RWPE2 (cell line): ENCODE results near the gene PPP6R3.

ENCODE experiments used
- ATAC-seq: fragments of 200-7000 bp; cut with Tn5 transposase; 3 replicates; pipeline ENCODE4 v1.9.1; 2021; ENCODE audit warnings: low read depth
- DNase-seq: peaks from one replicate; pipeline ENCODE4 v3.0.0-alpha.2; 2020; ENCODE audit warnings: low spot score
- H3K27ac ChIP-seq: fragments of 450-650 bp; 2 replicates; pipeline ENCODE4 v1.5.1; 2017; ENCODE audit warnings: mild to moderate bottlenecking; ENCODE audit not compliant: poor library complexity, severe bottlenecking
- H3K27me3 ChIP-seq: fragments of 250-450 bp; sonication (Bioruptor Pico); 2 replicates; pipeline ENCODE4 v1.5.1; 2021; ENCODE audit warnings: mild to moderate bottlenecking, moderate library complexity; ENCODE audit not compliant: insufficient read depth, poor library complexity, severe bottlenecking
- H3K36me3 ChIP-seq: fragments of 250-450 bp; sonication (Bioruptor Pico); 2 replicates; pipeline ENCODE4 v1.5.1; 2020; ENCODE audit warnings: low read depth, mild to moderate bottlenecking, moderate library complexity
- H3K4me1 ChIP-seq: fragments of 250-450 bp; sonication (Bioruptor Pico); 2 replicates; pipeline ENCODE4 v1.5.1; 2021; ENCODE audit warnings: mild to moderate bottlenecking, moderate library complexity; ENCODE audit not compliant: insufficient read depth, poor library complexity, severe bottlenecking
- H3K4me3 ChIP-seq: fragments of 250-450 bp; sonication (Bioruptor Pico); 2 replicates; pipeline ENCODE4 v1.5.1; 2021; ENCODE audit warnings: mild to moderate bottlenecking, moderate library complexity; ENCODE audit not compliant: severe bottlenecking
- H3K9me3 ChIP-seq: fragments of 250-450 bp; sonication (Bioruptor Pico); 2 replicates; pipeline ENCODE4 v1.5.1; 2021; ENCODE audit warnings: mild to moderate bottlenecking, moderate library complexity; ENCODE audit not compliant: severe bottlenecking
- TF ChIP-seq, protein P1 (sequence below): fragments of 450-650 bp; IDR thresholded peaks from one replicate; pipeline ENCODE4 v1.5.1; 2017; ENCODE audit warnings: mild to moderate bottlenecking, moderate library complexity; ENCODE audit not compliant: poor library complexity, severe bottlenecking

Gene PPP6R3

DNA sequence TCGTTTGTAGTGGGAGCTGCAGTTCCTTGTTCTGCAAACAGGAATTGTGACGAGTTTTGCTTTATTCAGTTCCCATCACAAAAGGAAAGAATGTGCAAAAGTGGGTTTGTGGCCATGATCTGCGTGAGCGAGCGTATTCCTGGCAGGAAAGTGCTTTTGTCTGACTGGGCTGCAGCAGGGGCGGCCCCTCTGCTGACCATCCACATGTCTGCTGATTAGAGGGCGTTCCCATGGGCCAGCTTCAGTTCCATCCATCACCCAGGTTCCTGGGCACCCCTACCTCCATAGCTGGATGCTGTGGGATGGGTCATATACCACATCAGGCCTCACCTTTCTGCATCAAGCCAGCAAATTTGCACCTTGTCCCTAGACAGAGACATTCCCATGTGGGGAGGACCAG lies 194.9 kb downstream of the PPP6R3 start:
- DNase-seq: no peak
- no peak for ATAC-seq
- TF ChIP-seq, protein P1, sequence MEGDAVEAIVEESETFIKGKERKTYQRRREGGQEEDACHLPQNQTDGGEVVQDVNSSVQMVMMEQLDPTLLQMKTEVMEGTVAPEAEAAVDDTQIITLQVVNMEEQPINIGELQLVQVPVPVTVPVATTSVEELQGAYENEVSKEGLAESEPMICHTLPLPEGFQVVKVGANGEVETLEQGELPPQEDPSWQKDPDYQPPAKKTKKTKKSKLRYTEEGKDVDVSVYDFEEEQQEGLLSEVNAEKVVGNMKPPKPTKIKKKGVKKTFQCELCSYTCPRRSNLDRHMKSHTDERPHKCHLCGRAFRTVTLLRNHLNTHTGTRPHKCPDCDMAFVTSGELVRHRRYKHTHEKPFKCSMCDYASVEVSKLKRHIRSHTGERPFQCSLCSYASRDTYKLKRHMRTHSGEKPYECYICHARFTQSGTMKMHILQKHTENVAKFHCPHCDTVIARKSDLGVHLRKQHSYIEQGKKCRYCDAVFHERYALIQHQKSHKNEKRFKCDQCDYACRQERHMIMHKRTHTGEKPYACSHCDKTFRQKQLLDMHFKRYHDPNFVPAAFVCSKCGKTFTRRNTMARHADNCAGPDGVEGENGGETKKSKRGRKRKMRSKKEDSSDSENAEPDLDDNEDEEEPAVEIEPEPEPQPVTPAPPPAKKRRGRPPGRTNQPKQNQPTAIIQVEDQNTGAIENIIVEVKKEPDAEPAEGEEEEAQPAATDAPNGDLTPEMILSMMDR: no peak
- peaks cover 3% of the 10 kb centered on the region for H3K4me1 ChIP-seq
- no peaks in the 10 kb centered on the region for H3K9me3 ChIP-seq
- H3K4me3 ChIP-seq: no peak overlapping the region
- H3K27ac ChIP-seq: no peak overlapping the region
- no peaks in the 10 kb centered on the region for H3K27me3 ChIP-seq
- no peaks in the 10 kb centered on the region for H3K36me3 ChIP-seq

DNA sequence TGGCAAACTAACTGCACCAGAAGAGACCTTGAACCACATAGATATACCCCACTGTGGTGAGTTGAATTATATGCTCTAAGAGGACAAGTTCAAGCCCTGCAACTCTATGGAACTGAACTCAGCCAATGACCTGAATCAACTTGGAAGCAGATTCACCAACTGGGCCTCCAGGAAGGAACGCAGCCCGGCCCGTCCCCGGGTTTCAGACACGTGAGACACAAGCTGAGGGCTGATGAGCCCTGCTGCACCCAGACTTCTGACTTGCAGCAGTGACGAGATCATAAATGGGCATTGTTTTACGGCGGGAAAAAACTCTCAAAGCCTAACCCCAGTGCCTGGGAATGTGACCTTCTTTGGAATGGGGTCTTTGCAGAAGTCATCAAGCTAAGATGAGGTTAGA lies 195.3 kb downstream of the PPP6R3 start:
- DNase-seq (no peak), ATAC-seq (no peak)
- Histone ChIP-seq H3K27ac (no peak overlapping the region), H3K9me3 (no peaks in the 10 kb centered on the region), H3K4me3 (no peak overlapping the region), H3K27me3 (no peaks in the 10 kb centered on the region), H3K36me3 (no peaks in the 10 kb centered on the region), H3K4me1 (peaks cover 3% of the 10 kb centered on the region)
- TF ChIP-seq, protein P1: no peak

DNA sequence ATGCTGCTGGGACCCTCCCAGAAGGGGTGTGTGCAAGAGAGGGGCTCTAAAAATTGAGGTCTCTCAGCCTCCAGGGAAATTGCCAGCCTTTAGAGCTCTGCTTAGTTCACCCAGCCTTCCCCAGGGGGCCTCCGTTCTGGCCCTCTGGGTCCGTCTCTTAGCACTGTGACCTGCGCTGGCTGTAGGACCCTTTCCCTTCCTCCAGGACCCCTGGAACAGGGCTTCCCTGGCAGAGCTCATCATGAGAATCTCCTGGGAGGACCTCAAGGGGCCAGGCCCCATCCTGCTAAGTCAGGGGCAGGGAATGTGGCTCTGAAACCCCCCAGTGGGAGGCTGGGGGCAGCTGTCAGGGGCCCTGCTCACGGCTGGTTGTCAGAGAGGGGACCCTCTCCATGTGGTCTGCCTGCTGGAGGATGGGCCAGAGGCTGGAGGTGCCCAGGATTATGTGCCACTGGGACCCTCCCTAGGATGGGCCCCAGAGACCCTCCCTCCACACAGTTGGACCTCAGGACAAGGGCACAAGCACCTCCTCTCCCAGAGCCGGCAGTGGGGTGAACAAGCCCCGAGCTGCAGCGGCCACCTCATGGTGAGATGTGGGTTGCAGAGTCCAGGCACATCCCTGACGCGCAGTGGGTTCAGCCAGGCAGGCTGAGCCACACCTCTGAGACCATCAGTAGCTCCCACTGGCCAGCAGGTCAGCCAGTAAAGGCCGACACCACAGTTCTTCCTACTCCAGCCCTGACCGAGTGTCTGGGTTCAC lies 196.6 kb downstream of the PPP6R3 start:
- Histone ChIP-seq H3K36me3 (no peaks in the 10 kb centered on the region), H3K27me3 (no peaks in the 10 kb centered on the region), H3K9me3 (no peaks in the 10 kb centered on the region), H3K27ac (no peak overlapping the region), H3K4me3 (no peak overlapping the region), H3K4me1 (peaks cover 3% of the 10 kb centered on the region)
- DNase-seq (no peak), ATAC-seq (no peak)
- TF ChIP-seq, protein P1: no peak

DNA sequence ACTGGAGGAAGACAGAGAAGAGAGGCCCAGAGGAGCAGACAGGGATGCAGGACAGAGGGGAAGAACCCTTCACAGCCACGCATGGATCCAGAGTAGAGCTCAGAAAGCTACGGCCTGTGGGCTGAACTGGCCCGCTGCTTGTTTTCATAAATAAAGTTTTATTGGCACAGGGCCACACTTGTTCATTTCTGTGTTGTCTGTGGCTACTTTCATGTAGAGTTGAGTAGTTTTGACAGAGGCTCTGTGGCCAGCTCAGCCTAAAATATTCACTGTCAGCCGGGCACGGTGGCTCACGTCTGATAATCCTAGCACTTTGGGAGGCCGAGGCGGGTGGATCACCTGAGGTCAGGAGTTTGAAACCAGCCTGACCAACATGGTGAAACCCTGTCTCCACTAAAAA lies 197.5 kb downstream of the PPP6R3 start:
- ATAC-seq: no peak
- no peaks in the 10 kb centered on the region for H3K9me3 ChIP-seq
- DNase-seq: no peak
- H3K36me3 ChIP-seq: no peaks in the 10 kb centered on the region
- H3K4me3 ChIP-seq: no peak overlapping the region
- peaks cover 3% of the 10 kb centered on the region for H3K4me1 ChIP-seq
- no peaks in the 10 kb centered on the region for H3K27me3 ChIP-seq
- no peak overlapping the region for H3K27ac ChIP-seq
- TF ChIP-seq, protein P1: no peak

DNA sequence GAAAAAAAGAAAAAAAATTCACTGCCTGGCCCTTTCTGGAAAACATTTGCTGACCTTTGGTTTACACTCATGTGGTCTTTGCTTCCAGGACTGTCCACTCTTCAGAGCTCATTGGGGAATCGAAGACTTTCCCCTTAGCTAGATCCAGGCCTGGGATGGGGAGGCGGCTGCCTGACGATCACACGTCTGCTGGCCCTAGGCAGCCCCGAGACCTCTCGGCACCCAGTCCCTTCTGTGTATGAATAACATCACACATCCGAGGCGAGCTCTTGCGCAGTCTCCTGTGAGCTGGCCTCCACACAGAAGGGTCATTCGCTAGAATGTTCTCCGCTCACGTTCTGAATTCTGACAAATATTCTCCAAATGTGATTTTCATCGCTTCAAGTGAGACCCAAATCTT lies 198.1 kb downstream of the PPP6R3 start:
- no peaks in the 10 kb centered on the region for H3K36me3 ChIP-seq
- ATAC-seq (no peak), DNase-seq (no peak)
- no peaks in the 10 kb centered on the region for H3K27me3 ChIP-seq
- H3K9me3 ChIP-seq: no peaks in the 10 kb centered on the region
- no peak overlapping the region for H3K4me3 ChIP-seq
- no peak overlapping the region for H3K27ac ChIP-seq
- peaks cover 3% of the 10 kb centered on the region for H3K4me1 ChIP-seq
- TF ChIP-seq, protein P1: no peak
